ENCODE results near the gene C11orf98.

DNA sequence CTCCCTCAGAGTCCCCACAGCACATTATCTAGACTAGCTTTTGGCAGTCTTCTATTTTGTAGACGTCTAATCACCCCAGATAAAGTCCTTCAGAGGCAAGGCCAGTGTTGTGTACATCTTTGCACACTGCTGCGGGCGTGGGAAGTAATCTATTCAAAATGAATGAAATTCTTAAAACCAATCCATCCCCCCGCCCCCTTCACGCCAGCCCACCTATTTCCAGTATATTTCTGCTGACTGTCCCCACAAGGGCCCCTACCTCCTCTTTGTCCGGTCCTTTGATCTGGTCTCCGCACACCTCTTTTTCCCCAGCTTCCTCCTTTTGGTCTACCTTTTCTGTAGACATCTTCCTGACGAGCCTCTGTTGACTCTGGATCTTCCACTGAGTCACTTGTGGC is 41.8 kb upstream of the C11orf98 start:
- no peak for TF ChIP-seq ZFP3 (CRISPR knock-in tag; IDR thresholded peaks at IDR 0.05)
- no peak for TF ChIP-seq TCF4 (CRISPR knock-in tag; IDR thresholded peaks at IDR 0.05; ENCODE audit: borderline replicate concordance)
